ENCODE measurements around the gene ITGA5. TPM values are rescaled to one million over a fixed set of nuclear protein-coding genes. Genes with fewer than 3 reads are reported as not detected.

ITGA5 gene
- total RNA-seq, 1 donor, result 401 TPM

DNA sequence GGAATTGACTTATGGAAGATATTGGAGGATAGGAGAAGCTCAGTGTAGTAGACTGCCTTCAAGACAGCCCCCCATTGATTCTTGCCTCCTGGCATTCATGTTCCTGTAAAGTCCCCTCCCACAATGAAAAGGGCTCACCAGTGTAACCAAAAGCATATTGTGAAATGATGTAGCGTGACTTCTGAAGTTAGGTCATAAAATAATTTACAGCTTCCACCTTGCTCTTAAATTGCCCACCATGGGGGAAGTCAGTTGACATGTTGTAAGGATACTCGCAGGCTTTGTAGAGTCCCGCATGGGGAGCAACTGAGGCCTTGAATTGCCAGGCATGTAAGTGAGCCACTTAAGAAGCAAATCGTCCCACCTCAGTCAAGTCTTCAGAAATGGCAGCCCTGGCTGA, 29.3 kb upstream of the ITGA5 start:
- no peak overlapping the region for H3K4me3 ChIP-seq (ENCODE audit: insufficient read depth, low read length)
- H3K36me3 ChIP-seq (ENCODE audit: insufficient read depth, low read length), result no peaks in the 10 kb centered on the region
- no peaks in the 10 kb centered on the region for H3K9me3 ChIP-seq (ENCODE audit: low read depth, low read length)
- peaks cover 3% of the 10 kb centered on the region for H3K27me3 ChIP-seq (ENCODE audit: insufficient read depth, low read length)
- no peak overlapping the region for H3K4me2 ChIP-seq (ENCODE audit: insufficient read depth, low read length)
- TF ChIP-seq CTCF (IDR thresholded peaks at IDR 0.05; ENCODE audit: extremely low read depth, low read depth, low read length), result no peak
- no peaks in the 10 kb centered on the region for H3K4me1 ChIP-seq (ENCODE audit: insufficient read depth, low read length)
- no peak for DNase-seq (ENCODE audit: insufficient read length, low spot score, missing footprints)
- no peak overlapping the region for H2AFZ ChIP-seq (ENCODE audit: low read length)
- no peaks in the 10 kb centered on the region for H3K79me2 ChIP-seq (ENCODE audit: insufficient read depth, low read length)
- no peak overlapping the region for H3K27ac ChIP-seq (ENCODE audit: low read depth, low read length)
- no peaks in the 10 kb centered on the region for H4K20me1 ChIP-seq (ENCODE audit: insufficient read depth, low read length)

GRCh38 chr12:54447917-54448316, 28.9 kb upstream of the ITGA5 start:
- Histone ChIP-seq H3K27me3 (ENCODE audit: insufficient read depth, low read length) (peaks cover 3% of the 10 kb centered on the region), H3K4me2 (ENCODE audit: insufficient read depth, low read length) (no peak overlapping the region), H3K27ac (ENCODE audit: low read depth, low read length) (no peak overlapping the region), H3K4me1 (ENCODE audit: insufficient read depth, low read length) (no peaks in the 10 kb centered on the region), H4K20me1 (ENCODE audit: insufficient read depth, low read length) (no peaks in the 10 kb centered on the region), H3K79me2 (ENCODE audit: insufficient read depth, low read length) (no peaks in the 10 kb centered on the region), H3K9me3 (ENCODE audit: low read depth, low read length) (no peaks in the 10 kb centered on the region), H3K36me3 (ENCODE audit: insufficient read depth, low read length) (no peaks in the 10 kb centered on the region), H2AFZ (ENCODE audit: low read length) (no peak overlapping the region), H3K4me3 (ENCODE audit: insufficient read depth, low read length) (no peak overlapping the region)
- DNase-seq (ENCODE audit: insufficient read length, low spot score, missing footprints), result no peak
- TF ChIP-seq CTCF (IDR thresholded peaks at IDR 0.05; ENCODE audit: extremely low read depth, low read depth, low read length), result no peak

- Histone ChIP-seq H3K36me3 (ENCODE audit: insufficient read depth, low read length) (no peaks in the 10 kb centered on the region), H3K27me3 (ENCODE audit: insufficient read depth, low read length) (peaks cover 2% of the 10 kb centered on the region), H3K4me1 (ENCODE audit: insufficient read depth, low read length) (peaks cover 3% of the 10 kb centered on the region), H3K27ac (ENCODE audit: low read depth, low read length) (no peak overlapping the region), H3K4me2 (ENCODE audit: insufficient read depth, low read length) (no peak overlapping the region), H2AFZ (ENCODE audit: low read length) (no peak overlapping the region), H3K4me3 (ENCODE audit: insufficient read depth, low read length) (no peak overlapping the region), H3K79me2 (ENCODE audit: insufficient read depth, low read length) (no peaks in the 10 kb centered on the region), H3K9me3 (ENCODE audit: low read depth, low read length) (no peaks in the 10 kb centered on the region), H4K20me1 (ENCODE audit: insufficient read depth, low read length) (no peaks in the 10 kb centered on the region)
- TF ChIP-seq CTCF (IDR thresholded peaks at IDR 0.05; ENCODE audit: extremely low read depth, low read depth, low read length), result no peak
- DNase-seq (ENCODE audit: insufficient read length, low spot score, missing footprints), result no peak
Observed at GRCh38 chr12:54444206-54444605, 25.1 kb upstream of the ITGA5 start.

DNA sequence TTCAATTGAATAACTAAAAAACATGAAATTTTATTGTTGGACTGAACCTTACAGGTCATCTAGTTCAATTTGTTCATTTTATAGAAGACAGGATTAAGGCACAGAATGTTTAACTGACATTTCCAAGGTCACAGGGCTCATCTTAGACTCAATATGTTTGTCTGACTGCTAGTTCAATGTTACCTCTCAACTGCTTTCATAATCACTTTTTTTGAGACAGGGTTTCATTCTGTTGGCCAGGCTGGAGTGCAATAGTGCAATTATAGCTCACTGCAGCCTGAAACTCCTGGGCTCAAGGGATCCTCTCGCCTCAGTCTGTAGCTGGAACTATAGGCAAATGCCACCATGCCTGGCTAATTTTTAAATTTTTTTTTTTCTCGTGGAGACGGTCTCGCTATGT, 24.4 kb upstream of the ITGA5 start:
- Histone ChIP-seq H3K9me3 (ENCODE audit: low read depth, low read length) (no peaks in the 10 kb centered on the region), H3K79me2 (ENCODE audit: insufficient read depth, low read length) (no peaks in the 10 kb centered on the region), H3K4me1 (ENCODE audit: insufficient read depth, low read length) (peaks cover 7% of the 10 kb centered on the region), H3K27me3 (ENCODE audit: insufficient read depth, low read length) (peaks cover 2% of the 10 kb centered on the region), H3K36me3 (ENCODE audit: insufficient read depth, low read length) (no peaks in the 10 kb centered on the region), H4K20me1 (ENCODE audit: insufficient read depth, low read length) (no peaks in the 10 kb centered on the region), H3K4me3 (ENCODE audit: insufficient read depth, low read length) (no peak overlapping the region), H3K27ac (ENCODE audit: low read depth, low read length) (no peak overlapping the region), H2AFZ (ENCODE audit: low read length) (no peak overlapping the region), H3K4me2 (ENCODE audit: insufficient read depth, low read length) (no peak overlapping the region)
- TF ChIP-seq CTCF (IDR thresholded peaks at IDR 0.05; ENCODE audit: extremely low read depth, low read depth, low read length), result no peak
- DNase-seq (ENCODE audit: insufficient read length, low spot score, missing footprints), result no peak
